GM12801 (cell line): ENCODE measurements around the gene NINJ1.

Experiments used
- CTCF ChIP-seq: IDR thresholded peaks from one replicate; pipeline ENCODE4 v1.5.1; 2011; ENCODE audit warnings: control low read depth; ENCODE audit not compliant: insufficient read length; ENCODE audit errors: extremely low read depth

The NINJ1 gene

GRCh38 chr9:93177676-93178075, 43.6 kb upstream of the NINJ1 start:
- TF ChIP-seq CTCF, result no peak

GRCh38 chr9:93174976-93175375, 40.9 kb upstream of the NINJ1 start:
- TF ChIP-seq CTCF, result no peak

GRCh38 chr9:93173365-93174051, 39.5 kb upstream of the NINJ1 start:
- TF ChIP-seq CTCF, result no peak

- TF ChIP-seq CTCF, result no peak
These were observed 38.8 kb upstream of the NINJ1 start for GRCh38 chr9:93172666-93173364.

GRCh38 chr9:93171261-93171990, 37.4 kb upstream of the NINJ1 start:
- TF ChIP-seq CTCF, result no peak

GRCh38 chr9:93170571-93170970, 36.5 kb upstream of the NINJ1 start:
- no peak for TF ChIP-seq CTCF

- no peak for TF ChIP-seq CTCF
These were observed 35.4 kb upstream of the NINJ1 start for GRCh38 chr9:93169444-93169843.
